NT2/D1 (cell line): ENCODE data around the gene OR2AG1.

ENCODE experiments used
- SUZ12 ChIP-seq: IDR thresholded peaks from 2 replicates; pipeline ENCODE4 v1.6.1; 2011; ENCODE audit not compliant: insufficient read length, insufficient read depth; ENCODE audit errors: extremely low read depth
- YY1 ChIP-seq: IDR thresholded peaks from 2 replicates; pipeline ENCODE4 v1.6.1; 2011; ENCODE audit not compliant: insufficient read length, insufficient read depth
- ZNF274 ChIP-seq: IDR thresholded peaks from 2 replicates; pipeline ENCODE4 v1.6.1; 2011; ENCODE audit warnings: mild to moderate bottlenecking, low read depth, low read length

- TF ChIP-seq YY1 = no peak
- TF ChIP-seq SUZ12 = no peak
- TF ChIP-seq ZNF274 = no peak
Observed at GRCh38 chr11:6794639-6795038, 11.8 kb downstream of the OR2AG1 start.
